ENCODE measurements around the gene RASA3. TPM values are rescaled to one million over a fixed set of nuclear protein-coding genes. Genes with fewer than 3 reads are reported as not detected.

The RASA3 gene
- total RNA-seq, 1 experiment from 2014 or later, result 22.3 TPM

DNA sequence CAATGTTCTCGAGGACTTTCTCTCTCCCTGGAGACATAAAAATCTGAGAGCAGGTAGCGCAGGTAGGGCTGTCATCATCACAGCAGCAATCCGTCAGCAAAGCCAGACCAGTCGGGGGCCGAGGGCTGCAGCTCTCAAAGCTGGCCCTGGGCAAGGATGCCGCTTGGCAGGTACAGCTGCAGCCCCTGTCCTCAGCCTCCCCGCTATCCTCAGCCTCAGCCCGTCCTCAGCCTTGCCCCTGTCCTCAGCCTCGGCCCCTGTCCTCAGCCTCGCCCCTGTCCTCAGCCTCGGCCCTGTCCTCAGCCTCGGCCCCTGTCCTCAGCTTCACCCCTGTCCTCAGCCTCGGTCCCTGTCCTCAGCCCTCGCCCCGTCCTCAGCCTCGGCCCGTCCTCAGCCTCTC, 169.4 kb downstream of the RASA3 start:
- TF ChIP-seq GABPB1 (CRISPR knock-in tag; IDR thresholded peaks at IDR 0.05) (no peak), SP1 (CRISPR knock-in tag; conservative IDR thresholded peaks at IDR 0.05) (no peak), GRHL2 (CRISPR knock-in tag; IDR thresholded peaks at IDR 0.05; ENCODE audit: insufficient replicate concordance, severe bottlenecking) (no peak), JUN (CRISPR knock-in tag; IDR thresholded peaks at IDR 0.05) (no peak), NFE2L1 (CRISPR knock-in tag; IDR thresholded peaks at IDR 0.05) (no peak), ZNF396 (CRISPR knock-in tag; IDR thresholded peaks at IDR 0.05; ENCODE audit: borderline replicate concordance) (no peak), GTF2I (CRISPR knock-in tag; conservative IDR thresholded peaks at IDR 0.05) (no peak)
- TF ChIP-seq, protein P1, sequence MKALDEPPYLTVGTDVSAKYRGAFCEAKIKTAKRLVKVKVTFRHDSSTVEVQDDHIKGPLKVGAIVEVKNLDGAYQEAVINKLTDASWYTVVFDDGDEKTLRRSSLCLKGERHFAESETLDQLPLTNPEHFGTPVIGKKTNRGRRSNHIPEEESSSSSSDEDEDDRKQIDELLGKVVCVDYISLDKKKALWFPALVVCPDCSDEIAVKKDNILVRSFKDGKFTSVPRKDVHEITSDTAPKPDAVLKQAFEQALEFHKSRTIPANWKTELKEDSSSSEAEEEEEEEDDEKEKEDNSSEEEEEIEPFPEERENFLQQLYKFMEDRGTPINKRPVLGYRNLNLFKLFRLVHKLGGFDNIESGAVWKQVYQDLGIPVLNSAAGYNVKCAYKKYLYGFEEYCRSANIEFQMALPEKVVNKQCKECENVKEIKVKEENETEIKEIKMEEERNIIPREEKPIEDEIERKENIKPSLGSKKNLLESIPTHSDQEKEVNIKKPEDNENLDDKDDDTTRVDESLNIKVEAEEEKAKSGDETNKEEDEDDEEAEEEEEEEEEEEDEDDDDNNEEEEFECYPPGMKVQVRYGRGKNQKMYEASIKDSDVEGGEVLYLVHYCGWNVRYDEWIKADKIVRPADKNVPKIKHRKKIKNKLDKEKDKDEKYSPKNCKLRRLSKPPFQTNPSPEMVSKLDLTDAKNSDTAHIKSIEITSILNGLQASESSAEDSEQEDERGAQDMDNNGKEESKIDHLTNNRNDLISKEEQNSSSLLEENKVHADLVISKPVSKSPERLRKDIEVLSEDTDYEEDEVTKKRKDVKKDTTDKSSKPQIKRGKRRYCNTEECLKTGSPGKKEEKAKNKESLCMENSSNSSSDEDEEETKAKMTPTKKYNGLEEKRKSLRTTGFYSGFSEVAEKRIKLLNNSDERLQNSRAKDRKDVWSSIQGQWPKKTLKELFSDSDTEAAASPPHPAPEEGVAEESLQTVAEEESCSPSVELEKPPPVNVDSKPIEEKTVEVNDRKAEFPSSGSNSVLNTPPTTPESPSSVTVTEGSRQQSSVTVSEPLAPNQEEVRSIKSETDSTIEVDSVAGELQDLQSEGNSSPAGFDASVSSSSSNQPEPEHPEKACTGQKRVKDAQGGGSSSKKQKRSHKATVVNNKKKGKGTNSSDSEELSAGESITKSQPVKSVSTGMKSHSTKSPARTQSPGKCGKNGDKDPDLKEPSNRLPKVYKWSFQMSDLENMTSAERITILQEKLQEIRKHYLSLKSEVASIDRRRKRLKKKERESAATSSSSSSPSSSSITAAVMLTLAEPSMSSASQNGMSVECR (CRISPR knock-in tag; IDR thresholded peaks at IDR 0.05; ENCODE audit: borderline replicate concordance), result no peak
- TF ChIP-seq, protein P2, sequence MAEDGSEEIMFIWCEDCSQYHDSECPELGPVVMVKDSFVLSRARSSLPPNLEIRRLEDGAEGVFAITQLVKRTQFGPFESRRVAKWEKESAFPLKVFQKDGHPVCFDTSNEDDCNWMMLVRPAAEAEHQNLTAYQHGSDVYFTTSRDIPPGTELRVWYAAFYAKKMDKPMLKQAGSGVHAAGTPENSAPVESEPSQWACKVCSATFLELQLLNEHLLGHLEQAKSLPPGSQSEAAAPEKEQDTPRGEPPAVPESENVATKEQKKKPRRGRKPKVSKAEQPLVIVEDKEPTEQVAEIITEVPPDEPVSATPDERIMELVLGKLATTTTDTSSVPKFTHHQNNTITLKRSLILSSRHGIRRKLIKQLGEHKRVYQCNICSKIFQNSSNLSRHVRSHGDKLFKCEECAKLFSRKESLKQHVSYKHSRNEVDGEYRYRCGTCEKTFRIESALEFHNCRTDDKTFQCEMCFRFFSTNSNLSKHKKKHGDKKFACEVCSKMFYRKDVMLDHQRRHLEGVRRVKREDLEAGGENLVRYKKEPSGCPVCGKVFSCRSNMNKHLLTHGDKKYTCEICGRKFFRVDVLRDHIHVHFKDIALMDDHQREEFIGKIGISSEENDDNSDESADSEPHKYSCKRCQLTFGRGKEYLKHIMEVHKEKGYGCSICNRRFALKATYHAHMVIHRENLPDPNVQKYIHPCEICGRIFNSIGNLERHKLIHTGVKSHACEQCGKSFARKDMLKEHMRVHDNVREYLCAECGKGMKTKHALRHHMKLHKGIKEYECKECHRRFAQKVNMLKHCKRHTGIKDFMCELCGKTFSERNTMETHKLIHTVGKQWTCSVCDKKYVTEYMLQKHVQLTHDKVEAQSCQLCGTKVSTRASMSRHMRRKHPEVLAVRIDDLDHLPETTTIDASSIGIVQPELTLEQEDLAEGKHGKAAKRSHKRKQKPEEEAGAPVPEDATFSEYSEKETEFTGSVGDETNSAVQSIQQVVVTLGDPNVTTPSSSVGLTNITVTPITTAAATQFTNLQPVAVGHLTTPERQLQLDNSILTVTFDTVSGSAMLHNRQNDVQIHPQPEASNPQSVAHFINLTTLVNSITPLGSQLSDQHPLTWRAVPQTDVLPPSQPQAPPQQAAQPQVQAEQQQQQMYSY (CRISPR knock-in tag; IDR thresholded peaks at IDR 0.05), result no peak
- TF ChIP-seq, protein P3, sequence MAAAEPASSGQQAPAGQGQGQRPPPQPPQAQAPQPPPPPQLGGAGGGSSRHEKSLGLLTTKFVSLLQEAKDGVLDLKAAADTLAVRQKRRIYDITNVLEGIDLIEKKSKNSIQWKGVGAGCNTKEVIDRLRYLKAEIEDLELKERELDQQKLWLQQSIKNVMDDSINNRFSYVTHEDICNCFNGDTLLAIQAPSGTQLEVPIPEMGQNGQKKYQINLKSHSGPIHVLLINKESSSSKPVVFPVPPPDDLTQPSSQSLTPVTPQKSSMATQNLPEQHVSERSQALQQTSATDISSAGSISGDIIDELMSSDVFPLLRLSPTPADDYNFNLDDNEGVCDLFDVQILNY (CRISPR knock-in tag; IDR thresholded peaks at IDR 0.05), result no peak
- TF ChIP-seq, protein P4, sequence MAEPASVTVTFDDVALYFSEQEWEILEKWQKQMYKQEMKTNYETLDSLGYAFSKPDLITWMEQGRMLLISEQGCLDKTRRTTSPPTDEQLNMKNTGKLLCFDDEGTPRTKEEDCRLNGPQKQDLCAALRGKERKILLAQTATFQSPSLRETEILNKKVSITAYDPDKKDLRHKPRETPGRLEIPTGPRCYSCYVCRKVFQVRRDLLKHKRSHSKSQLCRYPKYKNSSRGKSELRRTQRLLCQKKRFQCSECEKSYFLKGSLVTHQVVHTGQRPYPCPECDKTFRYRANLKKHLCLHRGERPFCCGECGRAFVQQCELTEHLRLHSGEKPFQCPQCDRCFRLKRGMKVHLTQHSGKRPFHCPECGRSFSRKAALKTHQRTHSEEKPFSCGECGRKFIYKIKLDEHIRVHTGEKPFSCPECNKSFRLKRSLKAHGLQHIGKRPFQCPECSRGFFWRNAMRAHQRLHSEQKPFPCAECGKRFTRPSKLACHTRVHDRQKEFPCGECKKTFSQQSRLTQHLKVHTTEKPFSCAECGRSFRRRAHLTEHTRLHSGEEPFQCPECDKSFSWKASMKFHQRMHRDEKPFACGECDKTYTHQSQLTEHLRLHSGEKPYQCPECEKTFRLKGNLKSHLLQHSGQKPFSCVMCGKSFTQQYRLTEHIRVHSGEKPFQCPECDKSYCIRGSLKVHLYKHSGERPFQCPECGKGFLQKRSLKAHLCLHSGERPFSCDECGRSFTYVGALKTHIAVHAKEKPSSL (CRISPR knock-in tag; conservative IDR thresholded peaks at IDR 0.05), result no peak
- TF ChIP-seq, protein P5, sequence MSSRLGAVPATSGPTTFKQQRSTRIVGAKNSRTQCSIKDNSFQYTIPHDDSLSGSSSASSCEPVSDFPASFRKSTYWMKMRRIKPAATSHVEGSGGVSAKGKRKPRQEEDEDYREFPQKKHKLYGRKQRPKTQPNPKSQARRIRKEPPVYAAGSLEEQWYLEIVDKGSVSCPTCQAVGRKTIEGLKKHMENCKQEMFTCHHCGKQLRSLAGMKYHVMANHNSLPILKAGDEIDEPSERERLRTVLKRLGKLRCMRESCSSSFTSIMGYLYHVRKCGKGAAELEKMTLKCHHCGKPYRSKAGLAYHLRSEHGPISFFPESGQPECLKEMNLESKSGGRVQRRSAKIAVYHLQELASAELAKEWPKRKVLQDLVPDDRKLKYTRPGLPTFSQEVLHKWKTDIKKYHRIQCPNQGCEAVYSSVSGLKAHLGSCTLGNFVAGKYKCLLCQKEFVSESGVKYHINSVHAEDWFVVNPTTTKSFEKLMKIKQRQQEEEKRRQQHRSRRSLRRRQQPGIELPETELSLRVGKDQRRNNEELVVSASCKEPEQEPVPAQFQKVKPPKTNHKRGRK (CRISPR knock-in tag; IDR thresholded peaks at IDR 0.05; ENCODE audit: borderline replicate concordance), result no peak
- Mint-ChIP-seq H3K27me3 (ENCODE audit: low read depth) (peaks cover 25% of the 10 kb centered on the region), H3K4me1 (no peaks in the 10 kb centered on the region), H3K9me3 (peaks cover 36% of the 10 kb centered on the region), H3K4me3 (no peak overlapping the region), H3K27ac (no peak overlapping the region), H3K36me3 (peaks cover 33% of the 10 kb centered on the region)
- ChIA-PET CTCF (interaction anchor here (0.9 kb wide), 1 partner anchor 249 kb away, joined by 3 read pairs; no protein-coding TSS in a partner anchor), POLR2A (interaction anchor here (0.6 kb wide), 1 partner anchor 102 kb away, joined by 3 read pairs; no protein-coding TSS in a partner anchor)
- no peak for DNase-seq (ENCODE audit: low spot score)
- no peak for ATAC-seq
